ENCODE measurements around the gene CD53.

DNA sequence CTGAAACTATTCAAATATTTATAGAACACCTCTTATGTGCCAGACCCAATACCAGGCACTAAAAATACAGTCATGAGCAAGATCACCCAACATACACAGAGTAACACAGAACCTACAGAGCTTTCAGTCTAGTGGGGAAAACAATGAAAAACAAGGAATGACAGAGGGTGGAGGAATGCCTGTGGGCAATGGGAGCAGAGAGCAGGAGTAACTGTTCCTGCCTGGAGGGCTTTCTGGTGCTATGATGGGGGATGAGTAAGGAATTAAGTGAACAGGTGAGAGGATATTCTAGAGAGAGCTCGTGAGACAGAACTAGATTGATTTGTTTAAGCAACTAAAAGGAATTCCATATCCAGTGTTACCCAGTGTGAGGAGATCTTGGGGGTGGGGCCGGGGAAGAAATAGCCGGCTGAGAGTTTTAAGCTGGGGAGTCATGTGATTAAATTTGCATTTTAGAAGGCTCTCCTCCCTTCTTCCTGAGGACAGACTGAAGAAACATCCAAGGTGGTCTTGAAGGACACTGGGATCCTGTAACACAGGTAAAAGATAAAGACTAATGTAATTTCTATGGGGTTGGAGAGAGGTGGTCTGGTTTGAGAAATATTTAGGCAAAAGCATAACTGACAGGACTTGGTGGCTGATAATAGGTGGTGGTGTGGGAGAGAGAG is 2.1 kb upstream of the CD53 start:
- TF ChIP-seq POLR2A (IDR thresholded peaks at IDR 0.05) (no peak), POLR2AphosphoS5 (IDR thresholded peaks at IDR 0.05) (no peak)
- TF ChIP-seq, protein P1, sequence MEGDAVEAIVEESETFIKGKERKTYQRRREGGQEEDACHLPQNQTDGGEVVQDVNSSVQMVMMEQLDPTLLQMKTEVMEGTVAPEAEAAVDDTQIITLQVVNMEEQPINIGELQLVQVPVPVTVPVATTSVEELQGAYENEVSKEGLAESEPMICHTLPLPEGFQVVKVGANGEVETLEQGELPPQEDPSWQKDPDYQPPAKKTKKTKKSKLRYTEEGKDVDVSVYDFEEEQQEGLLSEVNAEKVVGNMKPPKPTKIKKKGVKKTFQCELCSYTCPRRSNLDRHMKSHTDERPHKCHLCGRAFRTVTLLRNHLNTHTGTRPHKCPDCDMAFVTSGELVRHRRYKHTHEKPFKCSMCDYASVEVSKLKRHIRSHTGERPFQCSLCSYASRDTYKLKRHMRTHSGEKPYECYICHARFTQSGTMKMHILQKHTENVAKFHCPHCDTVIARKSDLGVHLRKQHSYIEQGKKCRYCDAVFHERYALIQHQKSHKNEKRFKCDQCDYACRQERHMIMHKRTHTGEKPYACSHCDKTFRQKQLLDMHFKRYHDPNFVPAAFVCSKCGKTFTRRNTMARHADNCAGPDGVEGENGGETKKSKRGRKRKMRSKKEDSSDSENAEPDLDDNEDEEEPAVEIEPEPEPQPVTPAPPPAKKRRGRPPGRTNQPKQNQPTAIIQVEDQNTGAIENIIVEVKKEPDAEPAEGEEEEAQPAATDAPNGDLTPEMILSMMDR (IDR thresholded peaks at IDR 0.05) = no peak
